ENCODE measurements around the gene AAMDC.

DNA sequence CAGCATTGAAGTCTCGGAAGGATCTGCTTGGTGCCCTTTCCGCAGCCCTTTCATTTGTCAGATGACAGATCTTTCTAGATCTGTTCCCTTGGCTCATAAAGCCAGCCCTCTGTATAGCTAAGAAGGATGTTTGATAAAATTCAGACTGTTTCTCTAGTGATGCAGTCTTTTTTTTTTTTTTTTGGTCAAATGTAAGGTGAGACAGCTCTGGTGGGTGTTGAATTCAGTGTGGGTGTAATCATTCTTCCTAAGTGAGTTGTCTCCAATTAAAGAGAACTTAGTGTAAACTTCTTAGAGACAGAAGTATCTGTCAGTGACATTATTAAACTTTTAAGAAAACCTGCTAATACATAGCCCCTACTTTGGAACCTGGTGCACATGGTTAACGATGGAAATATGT lies 53.3 kb downstream of the AAMDC start:
- no peak for TF ChIP-seq CTCF (IDR thresholded peaks at IDR 0.05)
- no peak for TF ChIP-seq POLR2A (IDR thresholded peaks at IDR 0.05)

All from right lobe of liver (tissue), 4 donors.